HepG2 (cell line): ENCODE measurements around the gene HBA2. TPM values are rescaled to one million over a fixed set of nuclear protein-coding genes. Genes with fewer than 3 reads are reported as not detected.

Source experiments
- ATAC-seq: fragments of 200-7000 bp; cut with Tn5 transposase; 3 replicates; pipeline ENCODE4 v1.9.1; 2020; ENCODE audit warnings: mild to moderate bottlenecking, moderate library complexity
- BruUV-seq: library from RNA; stranded (reverse); fragments of 400-500 nt; replicated peaks from 2 replicates; lab custom pipeline; 2021; lab: Mats Ljungman, UMichigan
- CTCF ChIA-PET: fragments of 300-600 bp; formaldehyde crosslinking; extraction: SDS; loops from one replicate; lab custom pipeline; 2021; ENCODE audit warnings: low total read pairs, inconsistent platforms, low intra/inter-chr PET ratio; lab: Yijun Ruan, JAX
- POLR2A ChIA-PET: fragments of 350-600 bp; sonication (Branson Sonifier 250); formaldehyde crosslinking; loops from one replicate; lab custom pipeline; 2020; ENCODE audit warnings: antibody characterized with exemption, inconsistent platforms; lab: Yijun Ruan, JAX
- DNase-seq: peaks from one replicate; pipeline ENCODE4 v3.0.0-alpha.2; 2015; ENCODE audit warnings: low spot score
- FAIRE-seq: peaks from 3 replicates; lab custom pipeline; 2011; peaks lifted over from hg19 to GRCh38; lab: Jason Lieb, UNC
- H2AFZ ChIP-seq: one replicate; pipeline ENCODE4 v1.6.1; 2011; ENCODE audit warnings: low read length, inconsistent platforms
- H3K27ac ChIP-seq: fragments of 300-600 bp; 3 replicates; pipeline ENCODE4 v1.8.0; 2011; ENCODE audit warnings: mixed run types, mild to moderate bottlenecking, mixed read lengths, low read length, inconsistent platforms; ENCODE audit not compliant: insufficient read depth; ENCODE audit errors: extremely low read length
- H3K27me3 ChIP-seq, 2 experiments: fragments of 200-600 bp in 1 of 2; 2 replicates in 1 of 2; 3 replicates in 1 of 2; pipeline versions ENCODE4 v1.6.0 to v1.8.0; 2011; ENCODE audit warnings: low read length in 2 of 2, mild to moderate bottlenecking in 2 of 2, moderate library complexity in 2 of 2, inconsistent platforms in 1 of 2; ENCODE audit not compliant: insufficient read depth in 2 of 2, control insufficient read depth in 1 of 2
- H3K36me3 ChIP-seq, 2 experiments: fragments of 200-600 bp in 1 of 2; replicated peaks in 1 of 2; 2 replicates in 1 of 2; 3 replicates in 1 of 2; pipeline versions ENCODE4 v1.5.1 to v1.8.0; 2011; ENCODE audit warnings: low read length in 2 of 2, inconsistent platforms in 1 of 2; ENCODE audit not compliant: insufficient read depth in 2 of 2, control insufficient read depth in 1 of 2
- H3K4me1 ChIP-seq: 2 replicates; pipeline ENCODE4 v1.5.1; 2012; ENCODE audit warnings: low read length, inconsistent platforms; ENCODE audit not compliant: insufficient read depth
- H3K4me2 ChIP-seq: 2 replicates; pipeline ENCODE4 v1.6.0; 2011; ENCODE audit warnings: low read depth, low read length, inconsistent platforms
- H3K4me3 ChIP-seq, 3 experiments: fragments of 200-600 bp in 1 of 3; sonication (generic), shearing (Covaris generic) in 1 of 3; replicated peaks in 1 of 3; 2 replicates each; pipeline ENCODE4 v1.5.1; 2011 to 2016; ENCODE audit warnings: low read length in 3 of 3, inconsistent platforms in 2 of 3, low read depth in 2 of 3, mild to moderate bottlenecking in 2 of 3, control low read depth in 1 of 3, mixed read lengths in 1 of 3; ENCODE audit not compliant: insufficient read depth in 1 of 3
- H3K79me2 ChIP-seq: one replicate; pipeline ENCODE4 v1.6.1; 2011; ENCODE audit warnings: low read length, inconsistent platforms; ENCODE audit not compliant: insufficient read depth
- H3K9ac ChIP-seq: 2 replicates; pipeline ENCODE4 v1.6.0; 2011; ENCODE audit warnings: mild to moderate bottlenecking, low read depth, low read length, inconsistent platforms; ENCODE audit not compliant: insufficient read depth
- H3K9me3 ChIP-seq: 2 replicates; pipeline ENCODE4 v1.5.1; 2012; ENCODE audit warnings: mild to moderate bottlenecking, low read length
- H4K20me1 ChIP-seq: 2 replicates; pipeline ENCODE4 v1.6.0; 2011; ENCODE audit warnings: inconsistent platforms, mild to moderate bottlenecking, low read length, moderate library complexity; ENCODE audit not compliant: insufficient read depth
- ARID5B ChIP-seq: IDR thresholded peaks from 2 replicates; pipeline ENCODE4 v1.4.0; 2020; ENCODE audit warnings: mild to moderate bottlenecking, missing genetic modification reagents
- HES4 ChIP-seq: sonication (generic); formaldehyde crosslinking; IDR thresholded peaks from 2 replicates; pipeline ENCODE4 v1.9.0; 2021; ENCODE audit warnings: mild to moderate bottlenecking, missing genetic modification reagents, borderline replicate concordance
- KAT2B ChIP-seq: fragments of 150-350 bp; IDR thresholded peaks from 2 replicates; pipeline ENCODE4 v1.6.1; 2014; ENCODE audit warnings: low read depth, low read length, borderline replicate concordance
- MTA1 ChIP-seq: sonication (generic); formaldehyde crosslinking; IDR thresholded peaks from 2 replicates; pipeline ENCODE4 v1.4.0; 2020; ENCODE audit warnings: missing genetic modification reagents, mild to moderate bottlenecking, borderline replicate concordance
- NCOA1 ChIP-seq: sonication (generic); formaldehyde crosslinking; IDR thresholded peaks from 2 replicates; pipeline ENCODE4 v1.9.0; 2021; ENCODE audit warnings: missing genetic modification reagents
- NFATC3 ChIP-seq: sonication (generic); formaldehyde crosslinking; IDR thresholded peaks from 2 replicates; pipeline ENCODE4 v1.5.1; 2020; ENCODE audit warnings: mild to moderate bottlenecking, missing genetic modification reagents
- NFIC ChIP-seq: IDR thresholded peaks from 2 replicates; pipeline ENCODE4 v1.6.1; 2012; ENCODE audit warnings: mild to moderate bottlenecking, low read length, inconsistent platforms
- TEAD3 ChIP-seq: optimal IDR thresholded peaks from 2 replicates; pipeline ENCODE3; 2016; ENCODE audit warnings: borderline replicate concordance
- ZBTB20 ChIP-seq: sonication (generic); formaldehyde crosslinking; IDR thresholded peaks from 2 replicates; pipeline ENCODE4 v1.8.1; 2023; ENCODE audit warnings: missing genetic modification reagents, low read depth, mild to moderate bottlenecking, borderline replicate concordance
- ZNF224 ChIP-seq: sonication (generic); formaldehyde crosslinking; IDR thresholded peaks from 2 replicates; pipeline ENCODE4 v1.5.0; 2020; ENCODE audit warnings: mild to moderate bottlenecking, missing genetic modification reagents
- ZNF234 ChIP-seq: sonication (generic); formaldehyde crosslinking; conservative IDR thresholded peaks from 2 replicates; pipeline ENCODE4 v1.5.1; 2020; ENCODE audit warnings: mild to moderate bottlenecking, missing genetic modification reagents
- ZNF460 ChIP-seq: sonication (generic); formaldehyde crosslinking; IDR thresholded peaks from 2 replicates; pipeline ENCODE4 v1.5.1; 2020; ENCODE audit warnings: missing genetic modification reagents, mild to moderate bottlenecking, borderline replicate concordance
- ZNF513 ChIP-seq: sonication (generic); formaldehyde crosslinking; conservative IDR thresholded peaks from 2 replicates; pipeline ENCODE4 v1.5.0; 2020; ENCODE audit warnings: missing genetic modification reagents
- ZNF614 ChIP-seq: IDR thresholded peaks from 2 replicates; pipeline ENCODE4 v1.6.1; 2018; ENCODE audit warnings: missing biosample characterization, missing genetic modification reagents, inconsistent platforms, borderline replicate concordance
- WGBS: methylation state at CpG from one replicate; pipeline ENCODE4 v1.1.6; 2017; ENCODE audit warnings: low lambda C conversion rate; 5-methylcytosine and 5-hydroxymethylcytosine counted together
- in situ Hi-C: cut with HindIII; loops from 2 replicates; pipeline ENCODE4 v1.10.0; 2017; ENCODE audit warnings: low pct_unique_long_range_greater_than_20kb; ENCODE audit not compliant: extremely low pct_ligation_motif_present
- intact Hi-C: fragments of 100-400 bp; cut with micrococcal nuclease; formaldehyde crosslinking; loops from one replicate; pipeline ENCODE4 v1.10.0; 2022; ENCODE audit not compliant: unreplicated experiment
- polyA plus RNA-seq, 8 experiments: library from polyadenylated mRNA; depleted of rRNA in 3 of 8; stranded (reverse) in 7 of 8; unstranded in 1 of 8; fragments of >200 nt; fragmentation: Illumina TruSeq in 4 of 8; extraction: Trizol in 4 of 8; gene quantifications; 2 replicates each; pipeline versions ENCODE4 v1.2.1 to v1.2.3, GENCODE V29; 2011 to 2016; ENCODE audit warnings: low read depth in 4 of 8, missing spikeins in 1 of 8, mixed read lengths in 1 of 8; ENCODE audit not compliant: insufficient read depth in 1 of 8
- total RNA-seq, 5 experiments: library from RNA; depleted of rRNA; stranded (reverse); fragments of >200 nt; fragmentation: Illumina TruSeq; extraction: Trizol; gene quantifications; 2 replicates each; pipeline ENCODE4 v1.2.3, GENCODE V29; 2016; ENCODE audit warnings: low read depth in 1 of 5
- TF ChIP-seq, protein P1 (sequence below): sonication (generic); formaldehyde crosslinking; IDR thresholded peaks from 2 replicates; pipeline ENCODE4 v1.8.1; 2023; ENCODE audit warnings: mild to moderate bottlenecking, missing genetic modification reagents
- TF ChIP-seq, protein P2 (sequence below): sonication (generic); formaldehyde crosslinking; IDR thresholded peaks from 2 replicates; pipeline ENCODE4 v1.5.0; 2020; ENCODE audit warnings: missing genetic modification reagents

HBA2 gene
- total and polyA plus RNA-seq, 2 of the 13 experiments (the other 11 are each of a cell fraction or from before 2014, with no cell fraction given): not detected

DNA sequence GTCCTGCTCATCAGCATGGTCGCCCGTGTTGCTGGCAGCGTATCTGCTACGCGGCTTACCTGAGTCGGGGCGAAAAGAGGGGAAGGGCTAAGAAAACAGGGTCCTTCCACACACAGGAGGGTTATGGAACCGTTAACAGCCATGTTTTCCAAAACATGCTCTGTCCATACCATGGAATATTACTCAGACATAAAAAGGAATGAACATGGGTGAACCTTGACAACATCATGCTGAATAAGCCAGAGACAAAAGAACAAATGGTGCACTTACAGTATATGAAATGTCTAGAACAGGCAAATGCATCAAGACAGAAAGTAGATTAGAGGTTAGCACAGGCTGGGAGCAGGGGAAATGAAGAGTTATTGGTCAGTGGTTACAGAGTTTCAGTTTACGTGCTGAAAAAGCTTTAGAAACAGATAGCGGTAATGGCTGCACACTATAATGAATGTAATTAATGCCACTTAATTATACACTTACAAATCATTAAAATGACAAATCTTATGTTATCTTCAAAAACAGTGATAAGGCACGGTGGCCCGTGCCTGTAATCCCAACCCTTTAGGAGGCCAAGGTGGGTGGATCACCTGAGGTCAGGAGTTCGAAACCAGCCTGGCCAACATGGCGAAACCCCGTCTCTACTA is 42.0 kb upstream of the HBA2 start:
- DNase-seq (no peak), ATAC-seq (no peak), FAIRE-seq (no peak)
- no peak overlapping the region for H3K9ac ChIP-seq
- POLR2A ChIA-PET: no interaction called here
- no peak overlapping the region for H2AFZ ChIP-seq
- in situ Hi-C loops (no loop called here), intact Hi-C loops (no loop called here)
- H3K4me3 ChIP-seq: no peak overlapping the region
- BruUV-seq: no TSS peak
- no peak overlapping the region for H3K4me2 ChIP-seq
- WGBS: 96% methylated on average over 15 of the region's 15 CpGs
- CTCF ChIA-PET: no interaction called here
- no peaks in the 10 kb centered on the region for H3K27me3 ChIP-seq
- no peaks in the 10 kb centered on the region for H3K4me1 ChIP-seq
- H3K79me2 ChIP-seq: peaks cover 11% of the 10 kb centered on the region
- no peak overlapping the region for H3K27ac ChIP-seq
- H3K9me3 ChIP-seq: no peaks in the 10 kb centered on the region
- no peaks in the 10 kb centered on the region for H4K20me1 ChIP-seq
- peaks cover 0 to 15% of the 10 kb centered on the region in 2 experiments; a peak in 2 of 5 replicates for H3K36me3 ChIP-seq
- no peak for TF ChIP-seq ZNF513 (CRISPR knock-in tag)
- no peak for TF ChIP-seq ARID5B (CRISPR knock-in tag)
- no peak for TF ChIP-seq HES4 (CRISPR knock-in tag)
- no peak for TF ChIP-seq KAT2B
- TF ChIP-seq, protein P1, sequence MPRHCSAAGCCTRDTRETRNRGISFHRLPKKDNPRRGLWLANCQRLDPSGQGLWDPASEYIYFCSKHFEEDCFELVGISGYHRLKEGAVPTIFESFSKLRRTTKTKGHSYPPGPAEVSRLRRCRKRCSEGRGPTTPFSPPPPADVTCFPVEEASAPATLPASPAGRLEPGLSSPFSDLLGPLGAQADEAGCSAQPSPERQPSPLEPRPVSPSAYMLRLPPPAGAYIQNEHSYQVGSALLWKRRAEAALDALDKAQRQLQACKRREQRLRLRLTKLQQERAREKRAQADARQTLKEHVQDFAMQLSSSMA: no peak
- no peak for TF ChIP-seq NCOA1 (CRISPR knock-in tag)
- TF ChIP-seq, protein P2, sequence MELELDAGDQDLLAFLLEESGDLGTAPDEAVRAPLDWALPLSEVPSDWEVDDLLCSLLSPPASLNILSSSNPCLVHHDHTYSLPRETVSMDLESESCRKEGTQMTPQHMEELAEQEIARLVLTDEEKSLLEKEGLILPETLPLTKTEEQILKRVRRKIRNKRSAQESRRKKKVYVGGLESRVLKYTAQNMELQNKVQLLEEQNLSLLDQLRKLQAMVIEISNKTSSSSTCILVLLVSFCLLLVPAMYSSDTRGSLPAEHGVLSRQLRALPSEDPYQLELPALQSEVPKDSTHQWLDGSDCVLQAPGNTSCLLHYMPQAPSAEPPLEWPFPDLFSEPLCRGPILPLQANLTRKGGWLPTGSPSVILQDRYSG (CRISPR knock-in tag): no peak
- no peak for TF ChIP-seq ZNF224 (CRISPR knock-in tag)
- no peak for TF ChIP-seq ZBTB20 (CRISPR knock-in tag)
- no peak for TF ChIP-seq TEAD3 (CRISPR knock-in tag)
- TF ChIP-seq ZNF460 (CRISPR knock-in tag): no peak
- no peak for TF ChIP-seq NFIC
- no peak for TF ChIP-seq ZNF234 (CRISPR knock-in tag)
- no peak for TF ChIP-seq ZNF614 (CRISPR knock-in tag)
- no peak for TF ChIP-seq MTA1 (CRISPR knock-in tag)
- TF ChIP-seq NFATC3: no peak
